GM21576 (cell line): ENCODE results near the gene MED16.

Experiments used
- ATAC-seq: cut with Tn5 transposase; IDR thresholded peaks from one replicate; pipeline ENCODE4 v1.9.1; 2021; ENCODE audit warnings: mild to moderate bottlenecking, moderate library complexity; ENCODE audit not compliant: unreplicated experiment

MED16 gene

DNA sequence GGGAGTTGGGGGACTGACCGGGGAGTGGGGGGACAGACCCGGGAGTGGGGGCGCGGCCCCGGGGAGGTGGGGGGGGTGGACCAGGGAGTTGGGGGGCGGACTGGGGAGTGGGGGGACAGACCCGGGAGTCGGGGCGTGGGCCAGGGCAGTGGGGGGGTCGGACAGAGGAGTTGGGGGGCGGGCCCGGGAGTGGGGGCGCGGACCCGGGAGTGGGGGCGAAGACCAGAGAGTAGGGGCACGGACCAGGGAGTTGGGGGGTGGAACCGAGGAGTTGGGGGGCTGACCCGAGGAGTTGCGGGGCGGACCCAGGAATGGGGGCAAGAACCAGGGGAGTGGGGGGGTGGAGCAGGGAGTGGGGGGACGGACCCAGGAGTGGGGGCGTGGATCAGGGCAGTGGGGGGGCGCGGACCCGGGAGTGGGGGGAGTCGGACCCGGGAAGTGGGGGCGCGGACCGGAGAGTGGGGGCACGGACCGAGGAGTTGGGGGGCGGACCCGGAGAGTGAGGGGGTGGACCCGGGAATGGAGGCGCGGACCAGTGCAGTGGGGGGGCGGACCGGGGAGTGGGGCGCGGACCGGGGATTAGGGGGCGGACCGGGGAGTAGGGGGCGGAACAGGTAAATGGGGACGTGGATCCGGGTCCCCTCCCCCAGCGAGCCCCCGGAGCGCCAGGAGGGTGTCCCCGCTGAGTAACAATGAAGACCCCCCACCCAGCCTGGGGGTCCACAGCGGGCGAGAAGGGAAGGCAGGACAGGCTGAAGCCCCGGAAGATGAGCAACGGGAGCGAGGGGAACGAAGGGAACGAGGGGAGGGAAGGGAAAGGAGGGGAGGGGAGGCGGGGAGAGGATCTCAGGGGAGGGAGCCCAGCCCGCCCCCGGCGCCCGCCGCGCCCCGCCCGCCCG lies 19.4 kb upstream of the MED16 start:
- ATAC-seq: no peak

- no peak for ATAC-seq
These were observed 18.4 kb upstream of the MED16 start for GRCh38 chr19:911197-912033.

GRCh38 chr19:907183-907853 lies 14.3 kb upstream of the MED16 start:
- ATAC-seq: no peak

DNA sequence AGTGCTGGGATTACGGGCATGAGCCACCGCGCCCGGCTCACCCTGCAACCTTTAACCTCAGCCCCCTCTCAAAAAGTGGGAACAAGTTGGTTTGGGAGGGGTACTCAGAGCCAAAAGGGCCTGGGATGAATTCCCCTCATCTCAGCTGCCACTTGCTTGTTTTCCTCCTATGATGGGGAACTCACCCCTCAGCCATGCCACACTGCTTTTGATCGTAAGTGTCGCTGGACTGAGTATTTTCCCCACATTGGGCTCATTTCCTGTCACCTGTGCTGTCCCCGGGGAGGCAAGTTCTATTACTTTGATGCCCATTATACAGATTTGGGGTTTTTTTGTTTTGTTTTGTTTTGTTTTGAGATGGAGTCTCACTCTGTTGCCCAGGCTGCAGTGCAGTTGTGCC lies 13.5 kb upstream of the MED16 start:
- ATAC-seq: no peak

DNA sequence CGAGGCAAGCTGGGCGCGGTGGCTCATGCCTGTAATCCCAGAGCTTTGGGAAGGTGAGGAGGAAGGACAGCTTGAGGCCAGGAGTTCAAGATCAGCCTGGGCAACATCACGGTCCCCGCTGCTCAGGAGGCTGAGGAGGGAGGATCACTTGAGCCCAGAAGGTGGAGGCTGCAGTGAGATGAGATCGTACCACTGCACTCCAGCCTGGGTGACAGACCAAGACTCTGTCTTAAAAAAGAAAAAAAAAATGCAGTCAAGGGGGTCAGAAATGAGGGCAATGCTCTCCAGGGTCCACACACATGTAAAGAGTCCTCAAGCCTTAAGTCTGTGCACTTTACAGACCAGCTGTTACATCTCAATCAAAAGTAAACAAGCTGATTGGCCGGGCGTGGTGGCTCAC lies 11.6 kb upstream of the MED16 start:
- no peak for ATAC-seq

DNA sequence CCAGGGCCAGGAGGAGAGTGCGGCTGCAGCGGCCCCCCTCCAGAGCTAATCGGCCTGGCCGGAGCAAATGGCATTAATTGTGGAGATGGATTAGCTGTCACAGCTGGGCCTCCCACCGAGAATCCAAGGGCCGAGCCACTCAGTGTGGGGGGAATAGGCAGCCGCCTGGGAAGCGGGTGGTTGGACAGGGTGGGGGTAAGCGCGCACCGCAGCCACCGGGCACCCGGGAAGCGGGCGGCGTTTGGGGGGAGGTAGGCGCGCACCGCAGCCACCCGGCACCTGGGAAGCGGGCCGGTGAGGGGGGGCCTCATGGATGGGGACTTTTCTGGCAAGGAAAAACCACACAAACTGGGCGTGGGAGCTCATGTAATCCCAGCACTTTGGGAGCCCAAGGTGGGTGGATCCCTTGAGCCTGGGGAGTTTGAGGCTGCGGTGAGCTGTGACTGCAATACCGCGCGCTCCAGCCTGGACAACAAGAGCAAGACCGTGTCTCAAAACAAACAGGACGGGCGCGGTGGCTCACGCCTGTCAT lies 10.3 kb upstream of the MED16 start:
- ATAC-seq: no peak

DNA sequence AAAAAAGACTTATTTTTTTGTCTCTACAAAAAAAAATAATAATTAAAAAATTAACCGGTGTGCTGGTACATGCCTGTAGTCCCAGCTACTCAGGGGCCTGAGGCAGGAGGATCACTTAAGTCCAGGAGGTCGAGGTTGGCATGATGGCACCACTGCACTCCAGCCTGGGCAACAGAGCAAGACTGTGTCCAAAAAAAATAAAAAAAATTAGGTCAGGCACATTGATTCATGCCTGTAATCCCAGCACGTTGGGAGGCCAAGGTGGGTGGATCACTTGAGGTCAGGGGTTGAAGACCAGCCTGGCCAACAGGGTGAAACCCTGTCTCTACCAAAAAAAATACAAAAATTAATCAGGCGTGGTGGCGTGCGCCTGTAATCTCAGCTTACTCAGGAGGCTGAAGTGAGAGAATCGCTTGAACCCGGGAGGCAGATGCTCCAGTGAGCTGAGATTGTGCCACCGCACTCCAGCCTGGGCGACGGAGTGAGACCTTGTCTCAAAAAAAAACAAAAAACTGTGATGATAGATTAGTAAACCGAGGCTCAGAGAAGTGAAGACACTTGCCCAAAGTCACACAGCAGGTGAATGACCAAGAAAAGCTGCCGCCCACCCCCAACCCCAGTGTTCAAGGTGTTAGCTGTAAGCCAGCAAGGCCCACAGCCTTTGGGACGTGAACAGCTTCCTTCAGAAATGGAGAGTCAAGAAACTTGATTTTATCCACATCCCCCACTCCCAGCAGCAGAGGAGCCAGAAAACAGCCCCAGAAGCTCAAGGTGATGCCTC lies 9.6 kb upstream of the MED16 start:
- ATAC-seq: no peak

DNA sequence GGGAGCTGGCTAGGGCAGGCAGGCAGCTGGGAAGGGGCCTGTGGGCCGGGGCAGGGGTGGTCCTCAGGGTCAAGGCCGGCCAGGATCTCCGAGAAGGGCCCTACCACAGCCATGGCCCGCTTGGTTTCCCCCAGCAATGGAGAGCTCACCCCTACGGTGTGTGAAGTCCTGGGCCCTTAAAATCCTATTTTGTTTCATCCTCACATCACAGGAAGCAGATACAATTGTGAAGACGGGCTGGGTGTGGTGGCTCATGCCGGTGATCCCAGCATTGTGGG lies 9.0 kb upstream of the MED16 start:
- no peak for ATAC-seq

DNA sequence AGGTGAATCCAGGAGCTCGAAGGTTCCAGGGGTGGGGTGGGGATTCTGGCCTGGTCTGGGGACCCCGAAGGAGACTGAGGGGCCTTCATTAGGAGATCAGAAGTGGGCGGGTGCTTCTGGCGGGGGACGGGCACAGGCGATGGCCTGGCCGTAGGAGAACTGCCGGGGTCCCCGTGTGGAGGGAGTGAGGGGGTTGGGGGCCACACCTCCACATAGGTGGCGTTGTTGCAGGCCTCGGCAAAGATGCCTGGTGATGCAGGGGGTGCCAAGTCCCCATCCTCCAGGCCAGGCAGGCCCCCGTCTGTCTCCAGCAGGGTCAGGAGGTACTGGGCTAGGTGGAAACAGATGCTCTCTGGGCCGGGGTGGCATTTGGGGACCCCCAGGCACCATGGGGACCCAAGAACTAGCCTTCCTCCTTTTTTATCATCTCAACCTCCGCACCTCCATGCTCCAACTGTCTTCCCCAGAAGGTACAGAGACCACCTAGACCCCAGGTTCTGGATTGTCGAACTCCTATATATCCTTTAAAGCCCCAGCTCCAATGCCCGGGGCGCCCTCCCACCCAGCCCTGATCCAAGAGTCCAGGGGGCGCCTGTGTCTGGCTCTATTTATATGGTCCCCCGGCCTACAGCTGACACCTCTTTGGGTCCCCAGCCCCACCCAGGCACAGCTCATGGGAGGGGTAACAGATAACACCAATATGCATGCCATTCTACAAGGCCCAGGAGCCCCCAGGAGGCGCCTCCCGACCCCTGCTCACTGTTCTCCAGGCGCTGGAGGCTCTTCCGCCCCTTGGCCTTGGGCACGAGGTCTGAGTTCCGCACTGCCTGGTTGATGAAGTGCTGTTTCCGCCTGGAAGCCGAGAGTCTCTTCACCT lies 8.5 kb upstream of the MED16 start:
- no peak for ATAC-seq

- ATAC-seq: no peak
These were observed 7.5 kb upstream of the MED16 start for GRCh38 chr19:900302-901111.

- no peak for ATAC-seq
These were observed 7.0 kb upstream of the MED16 start for GRCh38 chr19:900043-900301.

DNA sequence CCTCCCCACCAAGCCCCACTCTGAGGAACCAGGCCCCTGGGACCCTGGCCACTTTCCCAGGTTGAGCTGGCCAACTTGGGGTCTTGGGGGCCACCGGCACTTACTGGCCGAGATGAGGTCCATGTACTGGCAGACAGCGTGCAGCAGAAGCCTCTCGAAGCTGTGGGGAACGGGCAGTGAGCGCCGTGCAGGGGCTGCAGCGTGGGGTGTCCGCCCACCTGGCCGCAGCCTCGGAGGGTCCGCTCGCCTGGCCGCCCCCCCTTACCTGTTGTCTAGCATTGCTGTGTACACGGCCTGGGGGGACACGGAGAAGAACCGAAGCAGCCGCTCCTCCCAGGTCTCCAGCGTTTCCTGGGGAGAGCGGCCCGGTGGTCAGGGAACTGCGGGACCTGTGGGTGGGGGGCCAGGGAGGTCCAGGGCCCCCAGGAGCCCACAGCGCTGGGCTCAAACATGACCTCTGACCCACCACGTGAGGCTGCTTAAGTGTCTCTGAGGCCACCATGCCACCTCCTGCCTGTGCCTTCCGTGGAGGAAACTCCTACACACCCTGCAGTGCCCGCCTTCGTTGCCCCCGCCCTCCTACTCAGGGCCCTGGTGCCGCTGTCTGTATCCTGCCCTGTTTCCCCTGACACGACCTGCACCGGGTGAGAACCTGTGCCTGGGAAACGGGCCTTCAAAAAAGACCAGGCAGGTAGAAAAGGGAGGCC lies 6.5 kb upstream of the MED16 start:
- no peak for ATAC-seq

- no peak for ATAC-seq
These were observed 5.7 kb upstream of the MED16 start for GRCh38 chr19:898663-899062.

DNA sequence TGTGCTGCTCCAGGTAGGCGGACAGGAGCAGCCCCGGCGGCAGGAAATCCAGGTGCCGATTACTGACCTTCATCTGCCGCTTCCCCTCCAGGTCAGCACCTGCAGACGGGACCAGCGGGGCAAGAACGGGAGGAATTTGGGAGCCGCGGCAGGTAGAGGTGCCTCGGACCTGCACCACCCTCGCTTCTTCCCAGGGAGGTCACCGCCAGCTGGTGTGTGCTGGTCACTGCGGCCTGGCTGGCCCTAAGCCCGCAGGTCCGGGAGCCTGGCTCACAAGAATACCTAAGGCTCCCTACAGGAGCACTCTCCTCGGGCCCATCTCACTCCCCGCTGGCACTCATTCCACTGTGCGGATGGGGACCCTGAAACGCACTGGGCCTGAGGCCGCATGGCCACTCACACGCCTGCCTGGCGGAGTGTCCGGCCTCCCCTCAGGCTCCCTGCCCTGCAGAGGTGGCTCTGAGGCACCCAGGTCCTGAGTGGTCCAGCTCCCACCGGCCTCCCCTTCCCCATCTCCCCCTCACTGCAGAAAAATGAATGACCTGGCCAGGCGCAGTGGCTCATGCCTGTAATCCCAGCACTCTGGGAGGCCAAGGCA lies 4.6 kb upstream of the MED16 start:
- ATAC-seq: no peak

- ATAC-seq: no peak
These were observed 4.0 kb upstream of the MED16 start for GRCh38 chr19:896999-897398.

GRCh38 chr19:896434-896833 lies 3.4 kb upstream of the MED16 start:
- no peak for ATAC-seq

DNA sequence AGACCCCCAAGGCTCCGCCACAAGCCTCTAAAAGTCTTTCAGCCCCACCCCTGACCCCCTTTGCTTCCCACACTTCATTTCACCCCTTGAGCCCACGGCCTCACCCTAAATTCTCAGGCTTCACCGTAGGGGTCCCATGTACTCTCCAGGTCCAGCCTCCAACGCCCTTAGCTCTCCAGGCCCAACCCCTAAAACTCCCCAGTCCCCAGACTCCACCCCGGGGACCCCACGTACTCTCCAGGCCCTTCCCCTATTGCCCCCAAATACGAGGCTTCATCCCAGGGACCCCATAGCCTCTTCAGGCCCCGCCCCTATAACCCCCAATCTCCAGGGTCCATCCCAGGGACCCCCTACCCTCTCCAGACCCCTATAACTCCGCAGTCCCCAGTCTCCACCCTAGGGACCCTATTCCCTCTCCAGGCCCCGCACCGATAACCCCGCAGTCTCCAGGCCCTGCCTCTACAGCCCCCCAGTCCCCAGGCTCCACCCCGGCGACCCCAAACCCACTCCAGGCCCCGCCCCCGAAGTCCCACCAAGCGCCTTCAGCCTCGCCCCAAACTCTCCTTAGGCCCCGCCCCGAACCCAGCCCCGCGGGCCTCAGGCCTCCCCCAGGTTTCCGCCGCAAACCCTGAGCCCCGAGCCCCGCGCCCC lies 619 bp downstream of the MED16 start:
- ATAC-seq: no peak
